H9 (cell line): ENCODE measurements around the gene FAM83F. TPM values are rescaled to one million over a fixed set of nuclear protein-coding genes. Genes with fewer than 3 reads are reported as not detected.

ENCODE experiments used
- DNase-seq: peaks from one replicate; pipeline ENCODE4 v3.0.0-alpha.2; 2017
- H2AFZ ChIP-seq: one replicate; pipeline ENCODE4 v1.6.1; 2013; ENCODE audit warnings: mild to moderate bottlenecking, low read length, control low read depth, moderate library complexity
- H2AK5ac ChIP-seq: 2 replicates; pipeline ENCODE4 v1.6.1; 2013; ENCODE audit warnings: low read length, control low read depth, mixed read lengths; ENCODE audit not compliant: insufficient read length
- H2BK120ac ChIP-seq: one replicate; pipeline ENCODE4 v1.6.1; 2013; ENCODE audit warnings: low read depth, mild to moderate bottlenecking, low read length, control low read depth, inconsistent platforms; ENCODE audit not compliant: poor library complexity, severe bottlenecking
- H2BK12ac ChIP-seq: 2 replicates; pipeline ENCODE4 v1.6.1; 2013; ENCODE audit warnings: low read length, control low read depth, mixed read lengths, low read depth; ENCODE audit not compliant: insufficient read length
- H2BK15ac ChIP-seq: 2 replicates; pipeline ENCODE4 v1.6.1; 2013; ENCODE audit warnings: low read depth, low read length, control low read depth
- H2BK20ac ChIP-seq: one replicate; pipeline ENCODE4 v1.6.1; 2013; ENCODE audit warnings: low read depth, mild to moderate bottlenecking, low read length, control low read depth, inconsistent platforms; ENCODE audit not compliant: poor library complexity, severe bottlenecking
- H2BK5ac ChIP-seq: 2 replicates; pipeline ENCODE4 v1.6.1; 2013; ENCODE audit warnings: low read length, control low read depth, mixed read lengths; ENCODE audit not compliant: insufficient read length
- H3K14ac ChIP-seq: 2 replicates; pipeline ENCODE4 v1.6.1; 2013; ENCODE audit warnings: low read length, control low read depth; ENCODE audit not compliant: insufficient read depth
- H3K18ac ChIP-seq: 2 replicates; pipeline ENCODE4 v1.6.1; 2013; ENCODE audit warnings: low read depth, mild to moderate bottlenecking, mixed read lengths, low read length, control low read depth; ENCODE audit not compliant: insufficient read length
- H3K23ac ChIP-seq: 2 replicates; pipeline ENCODE4 v1.6.1; 2013; ENCODE audit warnings: low read length, control low read depth, mixed read lengths, low read depth; ENCODE audit not compliant: insufficient read length
- H3K23me2 ChIP-seq: 2 replicates; pipeline ENCODE4 v1.6.1; 2013; ENCODE audit warnings: low read depth, mild to moderate bottlenecking, mixed read lengths, low read length, control low read depth; ENCODE audit not compliant: insufficient read length, poor library complexity, severe bottlenecking
- H3K27ac ChIP-seq: 2 replicates; pipeline ENCODE4 v1.5.1; 2013; ENCODE audit warnings: low read length, control low read depth, mixed read lengths, low read depth; ENCODE audit not compliant: insufficient read length
- H3K27me3 ChIP-seq: 2 replicates; pipeline ENCODE4 v1.6.1; 2013; ENCODE audit warnings: low read length, control low read depth, inconsistent platforms; ENCODE audit not compliant: insufficient read depth
- H3K4ac ChIP-seq: 2 replicates; pipeline ENCODE4 v1.6.1; 2013; ENCODE audit warnings: low read depth, mild to moderate bottlenecking, control low read depth, inconsistent platforms, low read length, moderate library complexity
- H3K4me1 ChIP-seq: 2 replicates; pipeline ENCODE4 v1.6.1; 2013; ENCODE audit warnings: low read length, control low read depth, inconsistent platforms; ENCODE audit not compliant: insufficient read depth
- H3K4me2 ChIP-seq: 2 replicates; pipeline ENCODE4 v1.6.1; 2013; ENCODE audit warnings: low read length, control low read depth, mixed read lengths; ENCODE audit not compliant: insufficient read length, insufficient read depth
- H3K56ac ChIP-seq: 2 replicates; pipeline ENCODE4 v1.6.1; 2013; ENCODE audit warnings: low read depth, mild to moderate bottlenecking, mixed read lengths, low read length, control low read depth; ENCODE audit not compliant: insufficient read length
- H3K79me1 ChIP-seq: 2 replicates; pipeline ENCODE4 v1.6.1; 2013; ENCODE audit warnings: low read depth, mild to moderate bottlenecking, moderate library complexity, low read length, control low read depth, inconsistent platforms; ENCODE audit not compliant: insufficient read depth, poor library complexity, severe bottlenecking
- H3K79me2 ChIP-seq: 2 replicates; pipeline ENCODE4 v1.6.1; 2013; ENCODE audit warnings: low read length, control low read depth, inconsistent platforms; ENCODE audit not compliant: insufficient read depth
- H3K9ac ChIP-seq: 2 replicates; pipeline ENCODE4 v1.6.1; 2013; ENCODE audit warnings: low read length, control low read depth, mixed read lengths; ENCODE audit not compliant: insufficient read length; ENCODE audit errors: extremely low read depth
- H3K9me3 ChIP-seq: one replicate; pipeline ENCODE4 v1.6.1; 2013; ENCODE audit warnings: low read depth, low read length, inconsistent platforms; ENCODE audit not compliant: control insufficient read depth
- H3T11ph ChIP-seq: one replicate; pipeline ENCODE4 v1.6.1; 2013; ENCODE audit warnings: mild to moderate bottlenecking, low read length, control low read depth, inconsistent platforms
- H4K20me1 ChIP-seq: one replicate; pipeline ENCODE4 v1.6.1; 2013; ENCODE audit not compliant: control insufficient read depth, insufficient read length, insufficient read depth
- H4K5ac ChIP-seq: 2 replicates; pipeline ENCODE4 v1.6.1; 2013; ENCODE audit warnings: low read depth, mild to moderate bottlenecking, mixed read lengths, low read length, control low read depth; ENCODE audit not compliant: insufficient read length
- H4K8ac ChIP-seq: replicated peaks from 2 replicates; pipeline ENCODE4 v1.6.1; 2013; ENCODE audit warnings: low read length, control low read depth, mixed read lengths, low read depth; ENCODE audit not compliant: insufficient read length
- H4K91ac ChIP-seq: 2 replicates; pipeline ENCODE4 v1.6.1; 2013; ENCODE audit warnings: low read depth, mild to moderate bottlenecking, moderate library complexity, mixed read lengths, low read length, control low read depth; ENCODE audit not compliant: insufficient read length
- H3K27ac Mint-ChIP-seq, 3 experiments: 2 replicates in 2 of 3; 3 replicates in 1 of 3; pipeline ENCODE4 v1.8.0; 2020 to 2021; ENCODE audit warnings: mixed read lengths in 3 of 3, mild to moderate bottlenecking in 1 of 3, moderate library complexity in 1 of 3
- H3K27me3 Mint-ChIP-seq: 2 replicates; pipeline ENCODE4 v1.8.0; 2021; ENCODE audit warnings: low read depth, mild to moderate bottlenecking, moderate library complexity, mixed read lengths
- H3K36me3 Mint-ChIP-seq, 3 experiments: 2 replicates in 2 of 3; 3 replicates in 1 of 3; pipeline ENCODE4 v1.8.0; 2020 to 2021; ENCODE audit warnings: low read depth in 3 of 3, mixed read lengths in 3 of 3; ENCODE audit not compliant: insufficient read depth in 1 of 3
- H3K4me1 Mint-ChIP-seq, 2 experiments: 2 replicates each; pipeline ENCODE4 v1.8.0; 2020; ENCODE audit warnings: mixed read lengths in 2 of 2
- H3K4me3 Mint-ChIP-seq, 2 experiments: 2 replicates in 1 of 2; 3 replicates in 1 of 2; pipeline ENCODE4 v1.8.0; 2020 to 2021; ENCODE audit warnings: mild to moderate bottlenecking in 2 of 2, mixed read lengths in 2 of 2, moderate library complexity in 1 of 2
- H3K9me3 Mint-ChIP-seq, 2 experiments: 2 replicates in 1 of 2; 3 replicates in 1 of 2; pipeline ENCODE4 v1.8.0; 2020; ENCODE audit warnings: mild to moderate bottlenecking in 2 of 2, mixed read lengths in 2 of 2, moderate library complexity in 1 of 2
- WGBS: extraction: QIAGEN DNeasy Blood & Tissue Kit; methylation state at CpG from one replicate; pipeline ENCODE4 v1.1.7; 2013; ENCODE audit warnings: missing lambda C conversion rate, low lambda C conversion rate, mixed read lengths; ENCODE audit not compliant: insufficient read length; ENCODE audit errors: extremely low coverage; 5-methylcytosine and 5-hydroxymethylcytosine counted together
- total RNA-seq: library from RNA; stranded (reverse); gene quantifications from 2 replicates; pipeline ENCODE4 v1.2.1, GENCODE V29; 2021
- TF ChIP-seq, protein P1 (sequence below): fragments of 200-600 bp; sonication (generic); conservative IDR thresholded peaks from 3 replicates; pipeline ENCODE4 v1.8.0; 2021; ENCODE audit warnings: antibody characterized with exemption, mild to moderate bottlenecking

The FAM83F gene
- total RNA-seq, 1 experiment from 2014 or later: 17.4 TPM

- no peak overlapping the region for H2BK120ac ChIP-seq
- H3K4me1 Mint-ChIP-seq: peaks cover 3 to 8% of the 10 kb centered on the region in 2 experiments; a peak in 2 of 4 replicates
- no peaks in the 10 kb centered on the region for H4K20me1 ChIP-seq
- no peak overlapping the region for H2BK15ac ChIP-seq
- H2BK20ac ChIP-seq: no peak overlapping the region
- no peaks in the 10 kb centered on the region for H3K79me2 ChIP-seq
- no peak overlapping the region for H2AFZ ChIP-seq
- DNase-seq: no peak
- H3K23ac ChIP-seq: no peak overlapping the region
- H3K4me2 ChIP-seq: no peak overlapping the region
- no peak overlapping the region for H3K9ac ChIP-seq
- H2BK12ac ChIP-seq: no peak overlapping the region
- no peaks in the 10 kb centered on the region for H3K23me2 ChIP-seq
- H2AK5ac ChIP-seq: no peak overlapping the region
- no peak overlapping the region for H3K4me3 Mint-ChIP-seq
- H3K4me1 ChIP-seq: peaks cover 2% of the 10 kb centered on the region; the same call in 1 of the 2 replicates
- no peaks in the 10 kb centered on the region for H3K9me3 ChIP-seq
- peak overlapping the region in 1 of 3 experiments; percentile 34; a peak in 2 of 7 replicates for H3K27ac Mint-ChIP-seq
- H3K27ac ChIP-seq: no peak overlapping the region
- no peaks in the 10 kb centered on the region for H3K79me1 ChIP-seq
- H3K18ac ChIP-seq: no peak overlapping the region
- no peak overlapping the region for H3K56ac ChIP-seq
- TF ChIP-seq, protein P1, sequence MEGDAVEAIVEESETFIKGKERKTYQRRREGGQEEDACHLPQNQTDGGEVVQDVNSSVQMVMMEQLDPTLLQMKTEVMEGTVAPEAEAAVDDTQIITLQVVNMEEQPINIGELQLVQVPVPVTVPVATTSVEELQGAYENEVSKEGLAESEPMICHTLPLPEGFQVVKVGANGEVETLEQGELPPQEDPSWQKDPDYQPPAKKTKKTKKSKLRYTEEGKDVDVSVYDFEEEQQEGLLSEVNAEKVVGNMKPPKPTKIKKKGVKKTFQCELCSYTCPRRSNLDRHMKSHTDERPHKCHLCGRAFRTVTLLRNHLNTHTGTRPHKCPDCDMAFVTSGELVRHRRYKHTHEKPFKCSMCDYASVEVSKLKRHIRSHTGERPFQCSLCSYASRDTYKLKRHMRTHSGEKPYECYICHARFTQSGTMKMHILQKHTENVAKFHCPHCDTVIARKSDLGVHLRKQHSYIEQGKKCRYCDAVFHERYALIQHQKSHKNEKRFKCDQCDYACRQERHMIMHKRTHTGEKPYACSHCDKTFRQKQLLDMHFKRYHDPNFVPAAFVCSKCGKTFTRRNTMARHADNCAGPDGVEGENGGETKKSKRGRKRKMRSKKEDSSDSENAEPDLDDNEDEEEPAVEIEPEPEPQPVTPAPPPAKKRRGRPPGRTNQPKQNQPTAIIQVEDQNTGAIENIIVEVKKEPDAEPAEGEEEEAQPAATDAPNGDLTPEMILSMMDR: no peak
- no peak overlapping the region for H3K14ac ChIP-seq
- H3K27me3 Mint-ChIP-seq: no peaks in the 10 kb centered on the region
- no peak overlapping the region for H3T11ph ChIP-seq
- no peak overlapping the region for H4K8ac ChIP-seq
- no peak overlapping the region for H4K91ac ChIP-seq
- H4K5ac ChIP-seq: no peak overlapping the region
- no peaks in the 10 kb centered on the region for H3K9me3 Mint-ChIP-seq
- no CpG with 5 or more reads among the region's 3 CpGs for WGBS
- H3K4ac ChIP-seq: no peak overlapping the region
- no peaks in the 10 kb centered on the region for H3K36me3 Mint-ChIP-seq
- H3K27me3 ChIP-seq: no peaks in the 10 kb centered on the region
- no peak overlapping the region for H2BK5ac ChIP-seq
These were observed 71.2 kb downstream of the FAM83F start for GRCh38 chr22:40065981-40066380.
